Central memory CD4-positive, alpha-beta T cell (primary cell): ENCODE data around the gene DSC2.
"Not testable (repeated sequence)": the region's sequence is repeated elsewhere in the genome, so short reads cannot be mapped to it uniquely, and the experiment has no call there.

Source experiments
- DNase-seq: peaks from one replicate; pipeline ENCODE4 v3.0.0; 2022

Gene DSC2

DNA sequence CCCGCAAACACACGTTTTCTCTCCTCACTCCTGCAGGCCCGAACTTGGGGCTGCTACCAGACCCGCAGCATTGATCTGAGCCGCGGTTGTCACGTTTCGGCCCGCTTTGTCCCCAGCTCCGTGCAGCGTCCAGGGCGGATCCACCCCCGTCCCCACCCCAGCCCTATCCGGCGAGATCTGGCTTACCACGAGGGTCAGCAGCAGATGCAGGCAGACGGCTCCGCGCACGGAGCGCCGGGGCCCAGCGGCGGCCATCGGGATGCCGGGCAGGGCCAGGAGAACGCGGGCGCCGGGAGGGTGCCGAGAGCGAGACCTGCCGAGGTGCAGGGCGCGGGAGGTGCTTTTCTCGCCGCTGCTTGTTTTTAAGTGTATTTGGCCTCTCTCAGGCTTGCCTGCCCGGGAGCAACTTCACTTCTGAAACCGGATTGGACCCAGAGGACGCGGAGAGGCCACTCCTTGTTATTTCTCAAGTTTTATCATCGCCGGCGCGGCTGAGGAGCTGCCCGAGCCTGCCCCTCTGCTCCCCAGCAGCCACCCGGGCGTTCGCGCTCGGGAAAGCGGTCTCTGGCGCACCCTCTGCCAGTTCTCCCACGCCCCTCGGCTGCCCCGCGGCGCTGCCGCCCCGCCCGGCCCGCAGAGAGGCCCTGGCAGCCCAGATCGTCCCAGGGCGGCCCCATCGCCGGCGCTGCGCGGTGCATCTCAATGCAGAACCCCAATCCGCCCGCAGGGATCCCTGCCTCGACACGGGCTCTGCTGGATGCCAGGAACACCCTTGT lies 59.6 kb downstream of the DSC2 start, which contains the start of gene DSC3:
Gene DSC3, minus strand, starts transcription at position 337 of the 776 bp plus-strand sequence. Its CDS starts 82 bp downstream, at position 255.
- no peak for DNase-seq

GRCh38 chr18:31042084-31042405 lies 60.2 kb downstream of the DSC2 start:
- no peak for DNase-seq

DNA sequence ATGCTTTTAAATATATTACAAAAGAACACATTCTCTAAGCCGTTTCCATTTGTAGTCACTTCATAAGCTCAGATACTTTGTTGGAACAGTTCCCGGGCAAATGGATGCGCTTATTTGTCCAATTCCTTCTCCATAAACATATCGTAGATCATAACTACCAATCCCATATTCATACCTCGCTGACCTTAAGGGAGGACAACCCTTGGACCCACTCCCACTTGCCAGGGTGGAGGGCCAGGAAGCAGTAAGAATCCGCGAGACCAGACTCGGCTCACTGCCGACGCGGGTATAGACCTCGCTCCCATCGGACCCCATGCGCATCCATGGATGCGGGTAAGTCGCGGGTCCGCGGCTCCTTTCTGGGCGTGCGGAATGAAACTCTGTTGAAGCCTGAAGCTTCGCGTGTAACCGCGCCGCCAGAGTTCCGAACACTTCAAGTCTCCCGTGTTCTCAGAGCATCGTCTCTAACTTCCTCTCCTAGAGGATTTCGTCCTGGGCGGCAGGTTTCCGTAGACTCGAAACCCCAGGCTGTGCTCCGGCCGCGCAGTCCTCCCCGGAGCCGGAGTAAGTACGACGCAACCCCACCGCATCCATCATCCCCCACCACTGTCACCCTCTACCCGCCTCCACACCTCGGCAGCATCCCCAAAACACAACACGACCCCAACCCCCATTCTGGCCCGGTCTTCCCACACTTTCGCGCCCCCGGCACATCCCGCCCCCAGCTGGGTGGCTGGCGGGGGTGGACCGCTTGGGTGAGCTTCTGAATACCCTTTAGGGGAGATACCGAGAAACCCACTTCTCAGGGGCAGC lies 60.7 kb downstream of the DSC2 start:
- no peak for DNase-seq

DNA sequence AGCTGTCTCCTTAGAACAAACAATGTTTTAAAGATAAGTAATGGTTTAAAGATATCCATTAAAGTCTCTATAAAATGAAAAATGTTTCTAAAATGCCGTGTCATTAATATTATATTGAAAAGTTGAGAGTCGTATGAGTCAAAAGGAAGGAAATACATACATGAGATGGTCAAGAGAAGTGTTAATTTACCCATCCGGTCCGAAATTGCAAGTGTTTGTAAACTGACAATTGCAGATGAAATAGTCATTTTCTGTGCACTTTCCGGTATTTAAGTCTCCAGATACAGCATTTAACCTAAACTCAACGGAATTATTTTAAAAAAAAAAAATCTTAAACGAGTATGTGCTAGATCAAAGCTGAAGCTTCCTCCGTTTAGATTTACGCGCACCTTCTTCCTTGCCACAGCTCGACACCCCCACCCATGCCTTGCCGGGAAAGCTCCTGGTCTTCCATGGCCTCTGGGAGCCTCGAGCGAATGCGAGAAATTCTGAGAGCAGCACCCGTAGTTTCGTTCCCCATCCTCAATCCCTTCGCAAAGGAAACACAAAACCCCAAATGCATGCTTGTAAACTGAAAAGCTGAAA lies 61.4 kb downstream of the DSC2 start:
- DNase-seq = no peak

- no peak for DNase-seq
Measured at GRCh38 chr18:31039426-31039825, 62.8 kb downstream of the DSC2 start.

GRCh38 chr18:31037686-31038085 lies 64.5 kb downstream of the DSC2 start:
- not testable (repeated sequence) for DNase-seq

DNA sequence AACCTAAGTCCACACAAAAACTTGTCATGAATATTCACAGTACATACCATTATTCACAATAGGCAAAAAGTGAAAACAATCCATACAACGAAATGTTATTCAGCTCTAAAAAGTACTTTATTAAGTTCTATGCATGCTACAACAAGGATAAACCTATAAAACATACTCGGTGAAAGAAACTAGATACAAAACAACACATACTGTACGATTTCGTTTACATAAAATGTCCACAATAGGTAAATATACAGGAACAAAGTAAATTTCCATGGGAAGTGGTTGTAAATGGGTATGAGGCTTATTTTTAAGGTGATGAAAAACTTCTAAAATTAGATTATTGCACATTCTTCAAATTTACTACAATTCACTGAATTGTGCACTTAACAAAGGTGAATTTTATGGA lies 67.7 kb downstream of the DSC2 start:
- no peak for DNase-seq

DNA sequence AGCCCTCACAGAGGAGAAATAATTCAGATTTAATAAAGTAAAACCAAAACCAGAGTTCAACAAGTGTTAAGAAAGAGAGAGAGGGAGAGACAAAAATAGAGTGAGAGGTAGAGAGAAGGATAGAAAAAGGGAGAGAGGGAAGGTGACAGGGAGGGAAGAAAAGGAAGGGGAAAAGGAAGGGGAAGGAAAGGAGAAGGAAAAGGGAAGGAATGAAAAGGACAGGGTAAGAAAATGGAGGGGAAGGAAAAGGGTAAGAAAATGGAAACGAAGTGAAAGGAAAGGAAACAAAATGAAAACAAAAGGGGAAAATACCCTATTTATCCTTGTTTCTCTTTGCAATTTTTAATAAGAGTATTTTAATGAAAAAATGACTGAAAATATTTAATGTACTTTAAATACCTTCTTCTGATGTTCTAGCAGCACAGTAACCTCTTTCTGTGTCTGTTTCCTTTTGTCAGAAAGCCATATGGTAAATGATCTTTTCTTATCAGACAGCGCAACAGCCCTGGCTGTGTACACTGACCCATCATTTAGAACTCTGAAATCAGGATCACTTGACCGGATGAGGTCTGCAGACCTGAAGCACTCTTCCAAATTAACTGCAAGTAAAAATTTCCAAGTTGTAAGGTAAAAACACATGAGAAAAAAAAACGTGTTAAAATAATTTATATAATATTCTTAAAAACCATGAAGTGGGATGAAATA lies 71.5 kb downstream of the DSC2 start:
- no peak for DNase-seq

DNA sequence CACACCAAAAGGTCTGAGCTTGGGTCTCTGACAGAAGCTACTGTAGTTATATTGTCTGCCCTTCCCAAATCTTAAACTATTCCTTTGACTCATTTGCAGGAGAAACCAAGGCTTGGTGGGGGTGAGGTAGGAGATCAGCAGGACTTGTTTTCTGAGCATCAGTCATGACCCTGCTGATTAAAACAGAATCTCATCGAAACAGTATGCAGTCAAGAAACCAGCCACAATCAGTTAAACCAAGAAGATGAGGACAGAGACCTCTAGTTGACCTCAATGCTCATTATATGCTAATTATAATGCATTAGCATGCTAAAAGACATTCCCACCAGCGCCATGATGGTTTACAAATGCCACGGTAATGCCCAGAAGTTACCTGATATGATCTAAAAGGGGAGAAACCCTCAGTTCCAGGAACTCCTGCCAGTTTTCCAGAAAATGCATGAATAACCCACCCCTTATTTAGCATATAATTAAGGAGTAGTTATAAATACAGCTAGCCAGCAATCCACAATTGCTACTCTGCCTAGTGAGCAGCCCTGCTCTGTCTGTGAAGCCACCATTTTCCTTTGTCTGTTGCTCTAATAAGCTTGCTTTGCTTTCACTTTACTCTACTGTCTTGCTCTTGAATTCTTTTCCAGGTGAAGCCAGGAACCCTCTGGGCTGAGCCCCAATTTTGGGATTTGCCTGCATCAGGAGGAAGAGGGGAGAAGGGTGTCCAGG lies 86.3 kb downstream of the DSC2 start:
- DNase-seq = no peak

DNA sequence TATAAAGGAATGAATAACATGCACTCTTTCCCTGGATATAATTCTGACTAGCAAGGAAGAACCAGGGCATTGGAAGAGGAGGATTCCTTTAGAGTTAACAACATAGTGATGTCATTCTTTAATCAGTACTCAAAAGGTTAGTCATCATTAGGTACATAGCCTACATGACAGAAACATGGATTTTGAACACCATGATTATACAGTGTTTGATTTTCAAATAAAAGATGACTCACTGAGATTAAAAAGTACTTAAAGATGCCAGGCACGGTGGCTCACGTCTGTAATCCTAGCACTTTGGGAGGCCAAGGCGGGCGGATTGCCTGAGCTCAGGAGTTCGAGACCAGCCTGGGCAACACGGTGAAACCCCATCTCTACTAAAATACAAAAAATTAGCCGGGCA lies 90.8 kb downstream of the DSC2 start:
- DNase-seq = not testable (repeated sequence)

DNA sequence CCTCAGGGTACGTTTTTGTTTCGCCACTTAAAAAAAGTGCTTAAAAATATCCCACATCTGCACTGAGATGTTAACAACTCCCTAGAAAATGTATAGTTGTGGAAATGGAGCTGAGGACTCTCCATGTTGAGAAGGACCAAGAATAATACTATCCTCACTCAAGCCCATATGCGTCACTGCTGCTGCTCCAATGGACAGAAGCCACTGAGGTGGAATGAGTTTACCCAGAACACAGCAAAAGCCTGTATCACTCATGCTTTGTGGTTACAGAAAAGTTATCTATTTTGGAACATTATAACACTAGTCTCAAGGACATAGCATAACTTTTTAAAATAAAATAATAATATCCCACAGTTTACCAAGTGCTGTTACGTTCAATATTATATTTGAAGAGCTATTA lies 91.6 kb downstream of the DSC2 start:
- DNase-seq = no peak
